GM23338 (cell line): ENCODE measurements around the gene ACSL3. TPM values are rescaled to one million over a fixed set of nuclear protein-coding genes. Genes with fewer than 3 reads are reported as not detected.

ENCODE experiments used
- ATAC-seq: fragments of 200-7000 bp; cut with Tn5 transposase; 3 replicates; pipeline ENCODE4 v1.9.1; 2020
- DNase-seq: peaks from one replicate; pipeline ENCODE4 v3.0.0-alpha.2; 2015; ENCODE audit warnings: low spot score
- H2AFZ ChIP-seq: fragments of 200-600 bp; sonication (generic); 2 replicates; pipeline ENCODE4 v1.8.0; 2016; ENCODE audit warnings: antibody characterized with exemption, mild to moderate bottlenecking, moderate library complexity
- H3F3A ChIP-seq: fragments of 200-600 bp; sonication (generic); replicated peaks from 2 replicates; pipeline ENCODE4 v1.8.0; 2017; ENCODE audit warnings: antibody characterized with exemption, mixed run types, low read depth
- H3K27ac ChIP-seq: fragments of 200-600 bp; sonication (generic); 2 replicates; pipeline ENCODE4 v1.6.1; 2016; ENCODE audit warnings: low read depth
- H3K27me3 ChIP-seq: fragments of 200-600 bp; sonication (generic); 2 replicates; pipeline ENCODE4 v1.8.0; 2016; ENCODE audit warnings: mild to moderate bottlenecking, mixed run types, moderate library complexity; ENCODE audit not compliant: insufficient read depth
- H3K36me3 ChIP-seq: fragments of 200-600 bp; sonication (generic); 2 replicates; pipeline ENCODE4 v1.8.0; 2016; ENCODE audit warnings: mild to moderate bottlenecking; ENCODE audit not compliant: insufficient read depth
- H3K4me1 ChIP-seq: fragments of 200-600 bp; sonication (generic); 2 replicates; pipeline ENCODE4 v1.8.0; 2016; ENCODE audit warnings: mild to moderate bottlenecking, moderate library complexity; ENCODE audit not compliant: insufficient read depth
- H3K4me2 ChIP-seq: fragments of 200-600 bp; sonication (generic); 2 replicates; pipeline ENCODE4 v1.7.1; 2017; ENCODE audit warnings: mixed run types
- H3K4me3 ChIP-seq: fragments of 200-600 bp; sonication (generic); 2 replicates; pipeline ENCODE4 v1.6.1; 2016; ENCODE audit warnings: mixed run types
- H3K79me2 ChIP-seq: fragments of 200-600 bp; sonication (generic); replicated peaks from 2 replicates; pipeline ENCODE4 v1.8.0; 2017; ENCODE audit warnings: mild to moderate bottlenecking; ENCODE audit not compliant: insufficient read depth
- H3K9me2 ChIP-seq: fragments of 200-600 bp; sonication (generic); 2 replicates; pipeline ENCODE4 v1.8.0; 2017; ENCODE audit not compliant: insufficient read depth
- H4K20me1 ChIP-seq: fragments of 200-600 bp; sonication (generic); replicated peaks from 2 replicates; pipeline ENCODE4 v1.8.0; 2017; ENCODE audit warnings: mild to moderate bottlenecking; ENCODE audit not compliant: insufficient read depth
- H3K27ac Mint-ChIP-seq: 2 replicates; pipeline ENCODE4 v1.8.0; 2020; ENCODE audit warnings: inconsistent platforms, mild to moderate bottlenecking, moderate library complexity, mixed read lengths
- H3K27me3 Mint-ChIP-seq: 3 replicates; pipeline ENCODE4 v1.8.0; 2022; ENCODE audit warnings: low read depth, mild to moderate bottlenecking, moderate library complexity, mixed read lengths, inconsistent platforms; ENCODE audit not compliant: insufficient read depth, poor library complexity
- H3K36me3 Mint-ChIP-seq: 3 replicates; pipeline ENCODE4 v1.8.0; 2021; ENCODE audit warnings: low read depth, mild to moderate bottlenecking, inconsistent platforms, moderate library complexity, mixed read lengths
- H3K4me1 Mint-ChIP-seq: 3 replicates; pipeline ENCODE4 v1.8.0; 2020; ENCODE audit warnings: mild to moderate bottlenecking, inconsistent platforms, mixed read lengths
- H3K4me3 Mint-ChIP-seq: 3 replicates; pipeline ENCODE4 v1.8.0; 2021; ENCODE audit warnings: moderate library complexity, mild to moderate bottlenecking, inconsistent platforms, mixed read lengths
- H3K9me3 Mint-ChIP-seq: 3 replicates; pipeline ENCODE4 v1.8.0; 2020; ENCODE audit warnings: moderate library complexity, mild to moderate bottlenecking, inconsistent platforms, mixed read lengths
- CTCF ChIP-seq, 2 experiments: fragments of 200-600 bp in 1 of 2; sonication (generic) in 1 of 2; conservative IDR thresholded peaks; 2 replicates each; pipeline versions ENCODE4 v1.5.1 to v1.6.1; 2016 to 2017; ENCODE audit warnings: antibody characterized with exemption in 2 of 2, low read depth in 2 of 2, mild to moderate bottlenecking in 2 of 2, moderate library complexity in 1 of 2
- EZH2 ChIP-seq: fragments of 200-600 bp; sonication (generic); IDR thresholded peaks from one replicate; pipeline ENCODE4 v1.8.0; 2017; ENCODE audit warnings: antibody characterized with exemption, mild to moderate bottlenecking, low read depth; ENCODE audit not compliant: unreplicated experiment
- JUNB ChIP-seq: IDR thresholded peaks from one replicate; pipeline ENCODE4 v1.6.1; 2016; ENCODE audit warnings: antibody characterized with exemption; ENCODE audit not compliant: unreplicated experiment
- NANOG ChIP-seq: IDR thresholded peaks from 2 replicates; pipeline ENCODE4 v1.6.1; 2016; ENCODE audit warnings: antibody characterized with exemption, borderline replicate concordance
- REST ChIP-seq: IDR thresholded peaks from one replicate; pipeline ENCODE4 v1.6.1; 2018; ENCODE audit warnings: antibody characterized with exemption; ENCODE audit not compliant: unreplicated experiment
- ZNF114 ChIP-seq: fragments of 250-450 bp; sonication (Bioruptor Pico); IDR thresholded peaks from 2 replicates; pipeline ENCODE4 v1.5.0; 2020; ENCODE audit warnings: mild to moderate bottlenecking, moderate library complexity
- ZNF331 ChIP-seq: fragments of 250-450 bp; sonication (Bioruptor Pico); IDR thresholded peaks from 2 replicates; pipeline ENCODE4 v1.5.0; 2020; ENCODE audit warnings: low read depth, mild to moderate bottlenecking, moderate library complexity
- ZNF462 ChIP-seq: fragments of 250-450 bp; sonication (Bioruptor Pico); IDR thresholded peaks from 2 replicates; pipeline ENCODE4 v1.5.0; 2020; ENCODE audit warnings: mild to moderate bottlenecking, moderate library complexity
- polyA plus RNA-seq: library from polyadenylated mRNA; unstranded; fragments of >200 nt; fragmentation: Nextera tagmentation; extraction: Ambion mirVana; gene quantifications from 2 replicates; pipeline ENCODE4 v1.2.1, GENCODE V29; 2016
- total RNA-seq: library from RNA; depleted of rRNA; stranded (reverse); fragments of >200 nt; shearing (Covaris generic); gene quantifications from 2 replicates; pipeline ENCODE4 v1.2.3, GENCODE V29; 2014
- TF ChIP-seq, protein P1 (sequence below): IDR thresholded peaks from 2 replicates; pipeline ENCODE4 v1.6.1; 2016; ENCODE audit warnings: antibody characterized with exemption

The ACSL3 gene
- total and polyA plus RNA-seq, 2 experiments from 2014 or later, result 55.3 to 130 TPM

DNA sequence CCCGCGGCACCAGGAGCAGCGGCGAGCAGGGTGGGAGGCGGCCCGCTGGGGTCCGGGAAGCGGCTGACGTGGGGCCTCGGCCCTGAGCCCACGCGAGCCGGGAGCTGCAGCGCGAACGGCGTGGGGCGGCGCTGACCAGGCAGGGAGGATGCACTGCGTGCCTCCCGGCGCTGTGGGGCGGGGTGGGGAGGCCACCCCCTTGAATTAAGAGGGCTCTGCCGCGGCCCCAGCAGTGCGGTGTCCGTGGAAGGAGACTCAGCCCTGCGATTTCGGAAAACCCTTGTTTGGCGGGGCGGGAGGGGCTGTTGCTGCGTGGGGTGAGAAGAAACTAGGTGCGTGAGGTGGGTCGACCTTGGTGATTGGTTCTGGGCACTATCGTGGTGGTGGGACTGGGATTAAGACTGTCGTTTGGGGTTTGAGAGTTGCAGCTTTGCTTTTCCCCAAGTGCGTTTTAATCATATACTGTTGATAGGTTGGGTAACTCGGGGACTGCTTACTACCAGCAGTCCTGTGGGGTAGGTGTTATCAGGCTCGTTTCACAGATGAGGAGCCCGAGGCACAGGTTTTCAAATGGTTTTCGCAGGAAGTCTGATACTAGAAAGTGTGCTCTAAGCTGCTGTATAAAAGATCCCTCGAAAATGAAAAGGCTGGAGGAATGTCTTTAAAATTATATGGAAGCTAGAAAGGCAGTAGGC lies 722 bp downstream of the ACSL3 start:
- peak; percentile 1; the same call in 2 of the 3 replicates for ATAC-seq
- peak overlapping the region; percentile 85 for H3K4me3 ChIP-seq
- Mint-ChIP-seq H3K36me3 (no peaks in the 10 kb centered on the region), H3K4me1 (peaks cover 7% of the 10 kb centered on the region), H3K27me3 (peaks cover 2% of the 10 kb centered on the region), H3K4me3 (no peak overlapping the region), H3K27ac (peak overlapping the region; percentile 97), H3K9me3 (peaks cover 3% of the 10 kb centered on the region; the same call in 1 of the 3 replicates)
- H3K79me2 ChIP-seq, result peaks cover 55% of the 10 kb centered on the region
- no peak for DNase-seq
- H3F3A ChIP-seq, result no peaks in the 10 kb centered on the region
- H2AFZ ChIP-seq, result no peak overlapping the region
- H3K36me3 ChIP-seq, result no peaks in the 10 kb centered on the region
- H3K4me2 ChIP-seq, result peak overlapping the region; percentile 91
- H3K9me2 ChIP-seq, result 0 out of 2 replicates have a peak, but pooled peaks cover 5% of the 10 kb centered on the region
- H3K27ac ChIP-seq, result no peak overlapping the region
- TF ChIP-seq EZH2, result no peak
- TF ChIP-seq JUNB, result no peak
- TF ChIP-seq, protein P1, sequence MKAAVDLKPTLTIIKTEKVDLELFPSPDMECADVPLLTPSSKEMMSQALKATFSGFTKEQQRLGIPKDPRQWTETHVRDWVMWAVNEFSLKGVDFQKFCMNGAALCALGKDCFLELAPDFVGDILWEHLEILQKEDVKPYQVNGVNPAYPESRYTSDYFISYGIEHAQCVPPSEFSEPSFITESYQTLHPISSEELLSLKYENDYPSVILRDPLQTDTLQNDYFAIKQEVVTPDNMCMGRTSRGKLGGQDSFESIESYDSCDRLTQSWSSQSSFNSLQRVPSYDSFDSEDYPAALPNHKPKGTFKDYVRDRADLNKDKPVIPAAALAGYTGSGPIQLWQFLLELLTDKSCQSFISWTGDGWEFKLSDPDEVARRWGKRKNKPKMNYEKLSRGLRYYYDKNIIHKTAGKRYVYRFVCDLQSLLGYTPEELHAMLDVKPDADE, result no peak
- TF ChIP-seq NANOG, result no peak
- no peak for TF ChIP-seq ZNF331 (CRISPR knock-in tag)
- no peak for TF ChIP-seq ZNF114
- no peak for TF ChIP-seq REST
- TF ChIP-seq CTCF (conservative IDR thresholded peaks at IDR 0.05; ENCODE audit: low read depth in 2 of 2), result no peak
- TF ChIP-seq ZNF462 (CRISPR knock-in tag), result no peak
- H4K20me1 ChIP-seq, result peaks cover 38% of the 10 kb centered on the region
- H3K27me3 ChIP-seq, result no peaks in the 10 kb centered on the region
- H3K4me1 ChIP-seq, result peaks cover 59% of the 10 kb centered on the region
